GM19099 (cell line): Measurements from ENCODE around the gene CACTIN.

Source experiments
- POLR2A ChIP-seq: IDR thresholded peaks from 3 replicates; pipeline ENCODE4 v1.6.1; 2011; ENCODE audit warnings: low read depth; ENCODE audit not compliant: insufficient read length; ENCODE audit errors: extremely low read depth

CACTIN gene

DNA sequence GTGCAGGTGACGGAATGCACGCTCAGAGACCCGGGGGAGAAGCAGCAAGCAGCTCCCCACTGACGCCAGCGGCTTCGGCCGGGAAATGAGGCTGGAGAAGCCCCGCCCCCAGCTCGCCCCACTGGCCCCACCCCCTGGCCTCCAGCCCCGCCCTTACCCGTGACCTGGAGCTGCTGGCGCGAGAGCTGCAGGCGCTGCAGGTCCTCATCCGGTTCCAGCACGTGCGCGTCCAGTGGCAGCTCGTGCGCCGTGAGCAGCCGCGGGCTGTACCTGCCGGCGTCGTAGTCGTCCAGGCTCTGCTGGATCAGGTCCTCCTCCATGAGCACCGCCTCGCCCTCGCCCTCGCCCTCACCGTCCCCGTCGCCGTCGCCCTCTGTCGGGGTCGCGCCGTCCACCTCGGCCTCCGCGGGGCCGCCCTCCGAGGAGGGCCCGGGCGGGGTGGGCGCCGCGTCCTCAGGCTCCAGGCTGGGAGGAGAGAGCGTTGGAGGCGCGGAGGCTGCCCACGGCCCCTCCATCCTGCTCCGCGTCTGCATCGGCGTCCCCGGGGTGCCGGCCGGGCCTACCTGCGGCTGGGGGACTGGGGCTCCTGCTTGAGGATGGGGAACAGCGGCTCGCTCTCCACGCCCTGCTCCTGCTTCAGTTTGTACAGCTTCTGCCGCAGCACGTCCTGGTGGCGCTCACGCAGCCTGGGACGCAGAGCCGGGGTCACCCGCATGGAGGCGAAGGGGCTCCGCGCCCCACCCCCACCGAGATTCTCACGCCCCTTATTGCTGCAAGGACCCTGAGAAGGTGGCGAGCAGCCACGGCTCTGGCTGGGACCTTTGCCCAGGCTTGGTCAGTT lies 13.5 kb downstream of the CACTIN start:
- no peak for TF ChIP-seq POLR2A

DNA sequence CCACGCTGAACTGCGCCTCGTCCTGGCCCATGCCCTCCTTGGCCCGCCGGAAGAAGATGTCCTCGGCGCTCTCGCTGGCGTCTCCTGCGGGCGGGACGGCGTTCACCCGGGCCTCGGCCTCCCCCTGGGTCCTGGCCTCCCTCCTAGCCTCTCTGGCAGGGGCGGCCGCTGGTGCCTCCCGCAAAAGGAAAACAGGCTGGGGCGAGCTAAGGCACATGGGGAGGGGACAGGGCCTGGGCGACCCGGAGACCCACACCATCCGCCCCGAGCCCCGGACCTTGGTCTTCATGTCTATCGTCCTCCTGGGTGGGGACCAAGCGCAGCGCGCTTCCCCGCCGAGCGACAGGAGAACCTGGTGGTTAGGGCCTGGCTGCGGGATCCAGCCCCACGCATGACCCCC lies 14.3 kb downstream of the CACTIN start:
- no peak for TF ChIP-seq POLR2A

DNA sequence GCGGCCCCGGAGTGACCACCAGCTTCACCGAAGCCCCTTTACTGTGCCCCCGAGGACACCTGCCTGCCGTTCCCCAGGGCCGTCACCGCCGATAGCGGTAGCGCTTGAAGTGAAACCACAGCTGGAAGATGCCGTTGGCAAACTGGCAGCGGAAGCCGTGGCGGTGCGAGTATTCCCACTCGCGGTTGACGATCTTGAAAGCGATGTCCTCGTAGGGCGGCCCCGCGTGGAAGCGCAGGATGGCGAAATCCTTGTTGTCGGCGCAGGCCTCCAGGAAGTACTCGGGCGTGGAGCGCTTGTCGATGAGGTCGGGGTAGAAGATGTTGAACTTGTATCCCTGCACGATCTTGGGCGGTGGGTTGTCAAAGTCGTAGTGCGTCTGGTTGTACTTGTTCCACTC lies 14.7 kb downstream of the CACTIN start:
- TF ChIP-seq POLR2A: no peak

DNA sequence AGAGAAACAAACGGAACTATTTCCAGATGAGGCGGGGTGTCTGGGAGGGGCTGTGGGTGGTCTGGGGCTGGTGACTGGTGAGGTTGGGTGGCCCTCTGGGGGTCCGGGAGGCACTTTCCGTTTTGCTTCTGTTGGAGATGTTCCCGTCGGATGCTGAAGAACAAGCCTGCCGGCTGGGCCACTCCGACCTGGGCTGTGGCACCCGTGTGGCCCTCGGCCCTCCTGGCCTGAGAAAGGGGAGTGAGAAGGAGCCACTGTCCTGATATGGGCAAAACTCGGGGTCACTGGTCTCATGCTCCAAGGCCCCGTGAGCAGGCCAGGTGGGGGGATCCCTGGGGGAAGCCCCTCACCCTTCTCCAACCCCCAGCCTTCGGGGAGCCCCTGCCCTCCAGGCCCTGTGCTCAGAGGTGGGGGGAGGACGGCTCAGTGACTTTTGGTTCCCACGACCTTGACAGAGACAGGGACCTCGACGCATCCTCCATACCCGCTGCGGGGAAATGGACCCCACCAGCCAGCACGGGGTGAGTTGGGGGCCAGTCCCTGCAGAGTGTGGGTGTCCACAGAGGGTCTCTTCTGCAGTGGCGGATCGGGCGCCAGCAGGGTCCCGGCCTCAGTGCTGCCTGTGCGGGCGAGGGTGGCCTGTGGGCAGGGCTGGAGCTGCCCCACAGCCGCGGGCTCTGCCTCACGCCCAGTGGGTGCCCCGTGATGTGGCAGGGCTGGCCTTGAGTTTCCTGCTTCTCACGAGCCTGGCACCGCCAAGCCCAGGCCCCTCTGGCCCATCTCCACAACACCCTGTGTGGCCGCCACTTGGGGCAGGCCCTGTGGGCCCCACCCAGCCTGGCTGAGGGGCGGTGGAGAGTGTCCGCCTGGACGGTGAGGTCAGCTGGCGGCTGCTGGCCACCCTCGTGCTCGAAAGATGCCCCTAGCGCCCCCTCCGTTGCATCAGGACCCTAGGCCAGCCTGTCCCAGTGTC lies 15.6 kb downstream of the CACTIN start:
- no peak for TF ChIP-seq POLR2A

DNA sequence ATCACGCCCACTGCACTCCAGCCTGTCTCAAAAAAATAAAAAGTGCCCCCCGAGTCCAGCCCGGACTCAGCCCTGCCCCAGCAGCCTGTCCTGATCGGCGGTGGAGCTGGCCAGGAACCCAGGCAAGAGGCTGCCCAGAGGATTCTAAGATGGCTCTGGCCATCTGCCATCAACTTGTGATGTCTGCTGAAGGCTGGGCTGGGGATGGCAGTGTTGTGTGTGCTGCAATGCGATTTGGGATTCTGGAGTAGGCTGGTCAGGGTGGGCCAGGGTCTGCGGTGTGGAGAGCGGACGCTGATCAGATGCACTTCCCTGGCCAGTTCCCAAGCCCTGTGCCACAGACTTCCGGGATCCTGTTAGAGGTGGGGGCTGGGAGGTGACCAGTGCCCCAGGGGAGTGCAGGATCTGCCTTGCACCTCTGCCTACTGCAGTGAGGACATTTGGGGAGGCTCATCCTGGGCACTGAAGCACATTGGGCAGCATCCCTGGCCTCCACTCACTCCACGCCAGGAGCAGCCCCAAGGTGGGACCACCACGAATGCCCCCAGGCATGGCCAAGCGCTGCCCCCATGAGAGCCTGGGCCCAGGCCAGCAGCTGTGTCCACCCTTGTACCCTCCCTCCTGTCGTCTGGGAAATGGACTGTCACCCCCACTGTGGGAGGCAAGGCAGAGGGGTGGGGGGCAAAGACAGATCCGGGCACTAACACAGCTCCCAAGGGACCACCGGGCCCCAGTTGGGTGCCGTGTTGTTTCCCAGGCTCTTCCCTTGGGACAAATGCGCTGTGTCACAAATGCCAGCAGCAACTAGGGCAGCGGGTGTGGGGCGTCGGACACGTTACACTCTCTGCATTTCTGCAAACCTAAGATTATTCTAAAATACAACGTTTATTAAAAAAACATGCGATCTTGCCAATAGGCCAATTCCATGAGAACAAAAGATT lies 16.5 kb downstream of the CACTIN start:
- no peak for TF ChIP-seq POLR2A

DNA sequence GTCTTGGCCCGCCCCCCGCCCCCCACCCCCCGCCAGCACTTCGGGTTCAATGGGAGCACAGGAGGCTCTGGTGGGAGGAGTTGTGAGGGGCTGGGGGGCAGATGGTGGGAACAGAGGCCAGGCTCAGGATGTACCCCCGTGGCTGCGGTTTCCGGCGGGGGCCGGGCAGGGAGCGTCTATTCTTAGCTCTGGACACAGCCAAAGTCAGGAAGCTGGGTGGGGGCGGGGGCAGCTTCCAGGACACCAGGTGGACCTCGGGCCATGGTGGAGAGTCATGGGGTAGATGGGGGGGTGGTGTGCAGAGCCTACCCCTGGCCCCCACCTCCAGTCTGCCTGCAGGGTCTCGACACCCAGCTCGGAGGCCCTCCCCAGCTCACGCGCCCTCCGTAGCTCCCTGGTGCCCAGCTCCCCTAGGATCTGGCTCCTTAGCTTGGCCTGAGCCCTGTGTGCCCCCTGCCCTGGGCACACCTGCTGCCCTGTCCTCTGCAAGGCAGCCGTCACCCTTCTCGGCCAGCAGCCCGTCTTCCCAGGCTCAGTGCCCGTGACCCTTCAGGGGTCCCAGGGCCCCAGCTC lies 17.8 kb downstream of the CACTIN start:
- TF ChIP-seq POLR2A: no peak

DNA sequence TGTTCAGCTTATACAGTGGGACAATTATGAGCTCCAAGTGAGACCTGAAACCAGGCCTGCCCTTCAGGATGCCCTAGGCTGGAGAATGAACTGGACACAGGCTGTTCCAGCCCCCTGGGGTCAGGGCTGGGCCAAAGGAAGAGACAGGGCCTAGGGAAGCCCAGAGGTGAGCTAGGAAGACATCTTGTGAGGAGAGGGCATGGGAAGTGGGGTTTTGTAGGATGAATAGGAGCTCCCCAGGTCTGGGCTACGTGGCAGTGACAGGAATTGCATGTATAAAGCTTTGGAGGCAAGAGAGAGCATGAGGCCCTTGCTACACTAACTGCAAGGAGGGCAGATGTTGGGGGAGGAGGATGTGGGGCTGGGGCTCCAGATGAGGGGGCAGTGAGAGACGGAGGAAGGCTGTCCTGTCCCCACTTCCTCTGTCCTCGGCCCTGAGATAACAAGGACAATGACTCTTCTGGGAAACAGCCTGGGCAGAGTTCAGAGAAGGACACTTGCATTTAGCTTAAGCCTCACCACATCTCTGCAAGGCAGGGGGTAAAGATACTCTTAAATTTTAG lies 18.4 kb downstream of the CACTIN start:
- TF ChIP-seq POLR2A: no peak

DNA sequence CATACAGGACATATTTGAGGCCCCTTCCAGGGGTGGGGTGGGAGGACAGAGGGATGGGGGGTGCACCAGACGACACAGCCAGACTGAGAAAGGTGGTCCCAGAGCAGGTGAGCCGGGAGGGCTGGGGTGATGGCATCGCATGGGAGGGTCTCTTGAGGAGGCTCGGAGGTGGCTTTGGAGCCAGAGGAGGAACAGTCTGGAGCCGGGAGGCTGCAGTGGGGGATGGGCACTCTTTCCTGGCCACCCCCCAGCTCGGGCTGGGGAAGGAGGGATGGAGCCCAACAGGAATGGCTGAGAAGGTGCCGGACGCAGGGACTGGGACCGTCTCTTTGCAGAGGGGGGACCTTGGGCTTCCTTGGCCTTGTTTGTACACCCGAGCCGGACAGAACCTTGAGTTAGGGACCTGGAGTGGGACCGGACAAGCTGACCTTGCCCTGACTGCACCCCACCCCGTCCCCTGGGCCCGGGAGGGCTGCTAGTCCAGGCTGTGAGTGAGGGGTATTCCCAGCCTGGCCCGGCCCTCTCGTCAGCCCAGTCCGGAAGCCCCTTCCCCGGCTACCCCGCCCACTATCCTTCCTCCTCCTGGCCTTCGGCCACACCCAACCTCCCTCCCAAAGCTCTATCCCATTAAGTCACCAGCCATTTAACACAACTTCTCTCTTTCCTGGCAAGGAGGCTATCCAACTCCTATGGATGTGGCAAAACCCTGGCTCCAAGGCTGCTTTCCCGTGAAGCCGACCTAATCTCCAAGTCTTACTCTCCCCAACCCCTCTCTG lies 19.1 kb downstream of the CACTIN start:
- TF ChIP-seq POLR2A: no peak

DNA sequence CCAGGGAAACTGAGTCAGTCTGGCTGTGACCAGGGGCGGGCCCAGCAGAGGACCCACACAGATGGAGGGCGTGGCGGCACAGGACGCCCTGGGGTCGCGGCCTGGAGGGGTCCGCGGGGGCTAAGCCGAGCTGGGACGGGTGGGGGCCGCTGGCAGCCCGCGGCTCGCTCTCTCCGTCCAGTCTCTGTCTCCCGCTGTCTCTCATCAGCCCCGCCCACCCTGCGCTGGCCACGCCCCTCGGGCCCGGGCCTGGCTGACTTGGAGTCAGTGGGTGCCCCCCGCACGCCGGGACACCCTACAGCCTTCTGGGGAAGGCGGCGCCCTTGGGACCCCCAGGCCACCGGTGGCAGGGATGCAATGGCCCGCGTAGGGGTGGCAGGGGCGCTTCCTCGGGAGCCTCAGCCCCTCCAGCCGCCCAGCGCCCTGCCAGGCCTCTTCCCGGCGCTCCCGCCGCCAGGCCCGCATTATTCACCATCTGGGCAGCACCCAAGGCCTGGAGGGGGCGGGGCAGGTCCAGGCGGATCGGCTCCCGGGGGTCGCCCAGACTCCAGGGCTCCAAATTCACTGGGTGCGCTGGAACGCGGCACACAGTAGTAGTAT lies 19.8 kb downstream of the CACTIN start, which contains the start of gene TBXA2R:
Gene TBXA2R, minus strand, starts transcription at position 186 of the 600 bp plus-strand sequence. CDS start 6,241 bp downstream, outside the sequence.
- no peak for TF ChIP-seq POLR2A

DNA sequence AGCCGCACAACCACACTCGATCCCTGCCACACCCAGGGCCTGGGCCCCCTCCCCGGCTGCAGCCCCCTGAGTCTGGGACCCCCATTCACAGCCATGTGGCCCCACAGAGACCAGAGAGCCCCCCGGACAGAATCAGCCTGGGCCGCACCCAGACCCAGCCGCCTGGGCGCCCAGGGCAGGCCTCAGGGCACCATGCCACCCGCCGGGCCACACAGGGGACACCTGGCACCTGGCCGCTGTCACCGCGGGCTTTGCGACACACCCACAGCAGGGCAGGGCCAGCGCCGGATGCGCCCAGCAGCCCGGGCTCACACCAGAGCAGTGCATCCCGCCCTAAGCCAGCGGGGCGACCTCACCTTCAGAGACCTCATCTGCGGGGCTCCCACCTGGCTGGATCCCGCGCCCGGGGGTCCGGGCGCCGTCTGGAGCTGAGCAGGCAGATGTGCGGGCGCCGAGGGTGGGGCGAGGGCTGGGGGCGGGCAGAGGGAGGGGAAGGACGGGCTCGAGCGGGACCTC lies 20.4 kb downstream of the CACTIN start:
- no peak for TF ChIP-seq POLR2A

DNA sequence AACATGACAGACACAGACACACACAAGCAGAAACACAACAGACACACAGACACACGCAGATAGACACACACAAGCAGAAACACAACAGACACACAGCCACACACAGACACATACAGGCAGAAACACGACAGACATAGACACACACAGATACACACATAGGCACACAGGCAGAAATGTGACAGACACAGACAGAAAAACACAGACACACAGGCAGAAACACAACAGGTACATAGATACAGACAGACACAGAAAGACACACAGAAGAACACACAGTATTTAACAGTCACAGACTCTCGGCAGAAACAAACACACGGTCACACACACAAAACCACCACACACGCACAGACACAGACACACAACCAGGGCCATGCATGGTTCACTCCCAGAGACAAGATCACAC lies 20.8 kb downstream of the CACTIN start:
- TF ChIP-seq POLR2A: no peak

DNA sequence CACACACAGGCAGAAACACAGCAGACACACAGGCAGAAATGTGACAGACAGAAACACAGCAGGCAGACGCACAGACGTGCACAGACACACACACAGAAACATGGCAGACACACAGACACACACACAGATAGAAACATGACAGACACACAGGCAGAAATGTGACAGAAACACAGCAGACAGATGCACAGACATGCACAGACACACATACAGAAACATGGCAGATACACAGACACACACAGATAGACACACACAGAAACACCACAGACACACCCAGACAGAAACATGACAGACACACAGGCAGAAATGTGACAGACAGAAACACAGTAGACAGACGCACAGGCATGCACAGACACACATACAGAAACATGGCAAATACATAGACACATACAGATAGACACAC lies 21.2 kb downstream of the CACTIN start:
- no peak for TF ChIP-seq POLR2A

DNA sequence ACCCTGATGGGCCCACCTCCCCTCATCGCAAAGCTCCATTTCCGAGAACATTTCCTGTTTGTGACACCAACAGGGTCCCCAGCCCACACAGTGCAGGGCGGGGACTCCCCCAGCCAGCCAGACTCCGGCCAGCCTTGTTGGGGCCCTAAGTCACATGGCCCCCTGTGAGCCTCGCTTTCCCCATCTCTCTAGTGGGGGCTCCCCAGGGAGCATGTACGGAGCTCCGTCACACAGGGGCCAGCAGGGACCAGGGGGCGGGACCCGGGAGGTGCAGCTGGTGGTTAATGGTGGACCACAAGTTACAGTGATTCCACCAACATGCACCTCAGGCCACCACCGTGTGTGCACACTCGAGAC lies 21.6 kb downstream of the CACTIN start:
- peak; percentile 15 for TF ChIP-seq POLR2A
